GM23248 (cell line): ENCODE data around the gene TRMT13.

Experiments used
- EZH2 ChIP-seq: fragments of 200-600 bp; sonication (generic); IDR thresholded peaks from 2 replicates; pipeline ENCODE4 v1.6.1; 2018; ENCODE audit warnings: antibody characterized with exemption, mild to moderate bottlenecking; ENCODE audit not compliant: insufficient read depth, poor library complexity, severe bottlenecking
- EZH2phosphoT487 ChIP-seq: fragments of 200-600 bp; sonication (generic); IDR thresholded peaks from 2 replicates; pipeline ENCODE4 v1.6.1; 2018; ENCODE audit warnings: antibody characterized with exemption, moderate library complexity, mild to moderate bottlenecking, low read depth; ENCODE audit not compliant: insufficient read depth

DNA sequence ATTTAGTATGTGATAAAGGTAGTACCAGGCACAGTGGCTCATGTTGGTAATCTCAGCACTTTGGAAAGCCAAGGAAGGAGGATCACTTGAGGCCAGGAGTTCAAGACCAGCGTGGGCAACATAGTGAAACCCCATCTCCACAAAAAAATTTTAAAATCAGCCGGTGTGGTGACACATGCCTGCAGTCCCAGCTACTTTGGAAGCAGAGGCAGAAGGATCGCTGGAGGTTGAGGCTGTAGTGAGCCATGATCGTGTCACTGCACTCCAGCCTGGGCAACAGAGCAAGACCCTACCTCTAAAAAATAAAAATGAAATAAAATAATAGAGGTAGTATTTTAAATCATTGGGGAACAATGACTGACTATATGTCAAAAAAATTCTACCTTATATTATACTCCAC, 17.4 kb upstream of the TRMT13 start:
- TF ChIP-seq EZH2 (no peak), EZH2phosphoT487 (no peak)
